Mesenchymal stem cell (in vitro differentiated cells and primary cell): Measurements from ENCODE around the gene CALML5.

Source experiments
- DNase-seq: peaks from one replicate; pipeline ENCODE4 v3.0.0-alpha.2; 2013
- H2AFZ ChIP-seq: one replicate; pipeline ENCODE4 v1.6.1; 2013; ENCODE audit warnings: low read depth, mild to moderate bottlenecking, control low read depth, inconsistent platforms, low read length, moderate library complexity
- H2AK5ac ChIP-seq: 2 replicates; pipeline ENCODE4 v1.6.1; 2013; ENCODE audit warnings: low read length, moderate library complexity, mild to moderate bottlenecking, inconsistent platforms; ENCODE audit not compliant: severe bottlenecking
- H2BK120ac ChIP-seq: one replicate; pipeline ENCODE4 v1.6.1; 2013; ENCODE audit warnings: low read depth, mild to moderate bottlenecking, inconsistent platforms, low read length, moderate library complexity
- H2BK12ac ChIP-seq, 2 experiments: one replicate each; pipeline ENCODE4 v1.6.1; 2013; ENCODE audit warnings: inconsistent platforms in 2 of 2, low read length in 2 of 2, mild to moderate bottlenecking in 2 of 2, moderate library complexity in 2 of 2, control low read depth in 1 of 2
- H2BK15ac ChIP-seq: one replicate; pipeline ENCODE4 v1.6.1; 2013; ENCODE audit warnings: mild to moderate bottlenecking, low read depth, inconsistent platforms; ENCODE audit not compliant: poor library complexity, severe bottlenecking
- H2BK5ac ChIP-seq: 2 replicates; pipeline ENCODE4 v1.6.1; 2013; ENCODE audit warnings: low read depth, mild to moderate bottlenecking, low read length, control low read depth, inconsistent platforms; ENCODE audit not compliant: poor library complexity, severe bottlenecking
- H3K14ac ChIP-seq, 2 experiments: one replicate each; pipeline ENCODE4 v1.6.1; 2013; ENCODE audit warnings: inconsistent platforms in 2 of 2, low read length in 2 of 2, control low read depth in 1 of 2, mild to moderate bottlenecking in 1 of 2, moderate library complexity in 1 of 2
- H3K18ac ChIP-seq, 2 experiments: one replicate each; pipeline ENCODE4 v1.6.1; 2013; ENCODE audit warnings: inconsistent platforms in 2 of 2, low read length in 2 of 2, control low read depth in 1 of 2, low read depth in 1 of 2, mild to moderate bottlenecking in 1 of 2
- H3K23ac ChIP-seq, 2 experiments: one replicate each; pipeline ENCODE4 v1.6.1; 2013; ENCODE audit warnings: inconsistent platforms in 2 of 2, low read length in 2 of 2, mild to moderate bottlenecking in 2 of 2, moderate library complexity in 2 of 2, control low read depth in 1 of 2
- H3K27ac ChIP-seq: 2 replicates; pipeline ENCODE4 v1.5.1; 2013; ENCODE audit warnings: mild to moderate bottlenecking, moderate library complexity, low read length, control low read depth, inconsistent platforms; ENCODE audit not compliant: poor library complexity, severe bottlenecking
- H3K27me3 ChIP-seq, 2 experiments: 2 replicates each; pipeline versions ENCODE4 v1.6.1 to v1.7.0; 2013; ENCODE audit warnings: low read length in 2 of 2, mild to moderate bottlenecking in 2 of 2, moderate library complexity in 2 of 2, control low read depth in 1 of 2, inconsistent platforms in 1 of 2; ENCODE audit not compliant: control insufficient read depth in 1 of 2, insufficient read depth in 1 of 2
- H3K36me3 ChIP-seq, 2 experiments: 2 replicates each; pipeline versions ENCODE4 v1.6.1 to v1.7.0; 2013; ENCODE audit warnings: low read length in 2 of 2, control low read depth in 1 of 2, inconsistent platforms in 1 of 2, low read depth in 1 of 2, mild to moderate bottlenecking in 1 of 2; ENCODE audit not compliant: insufficient read depth in 2 of 2, control insufficient read depth in 1 of 2
- H3K4ac ChIP-seq, 2 experiments: one replicate each; pipeline ENCODE4 v1.6.1; 2013; ENCODE audit warnings: inconsistent platforms in 2 of 2, low read length in 2 of 2, mild to moderate bottlenecking in 2 of 2, moderate library complexity in 2 of 2, control low read depth in 1 of 2, low read depth in 1 of 2
- H3K4me1 ChIP-seq: 2 replicates; pipeline ENCODE4 v1.6.1; 2013; ENCODE audit warnings: low read depth, low read length, control low read depth; ENCODE audit not compliant: control insufficient read depth, insufficient read depth
- H3K4me2 ChIP-seq: 2 replicates; pipeline ENCODE4 v1.6.1; 2013; ENCODE audit warnings: low read length, mild to moderate bottlenecking, inconsistent platforms; ENCODE audit not compliant: poor library complexity, severe bottlenecking
- H3K4me3 ChIP-seq, 2 experiments: 2 replicates each; pipeline versions ENCODE4 v1.5.1 to v1.7.0; 2013; ENCODE audit warnings: low read length in 2 of 2, mild to moderate bottlenecking in 2 of 2, control low read depth in 1 of 2, low read depth in 1 of 2; ENCODE audit not compliant: insufficient read depth in 1 of 2
- H3K79me1 ChIP-seq: replicated peaks from 2 replicates; pipeline ENCODE4 v1.6.1; 2013; ENCODE audit warnings: mild to moderate bottlenecking, control low read depth, low read length, inconsistent platforms; ENCODE audit not compliant: poor library complexity, severe bottlenecking
- H3K9ac ChIP-seq: 2 replicates; pipeline ENCODE4 v1.7.0; 2013; ENCODE audit warnings: mild to moderate bottlenecking, low read length, moderate library complexity
- H3K9me3 ChIP-seq: 2 replicates; pipeline ENCODE4 v1.7.0; 2013; ENCODE audit warnings: mild to moderate bottlenecking, low read length; ENCODE audit not compliant: control insufficient read depth
- H4K8ac ChIP-seq: one replicate; pipeline ENCODE4 v1.6.1; 2013; ENCODE audit warnings: inconsistent platforms, mild to moderate bottlenecking, low read length, moderate library complexity
- H4K91ac ChIP-seq: one replicate; pipeline ENCODE4 v1.6.1; 2013; ENCODE audit warnings: mild to moderate bottlenecking, low read length, inconsistent platforms
- WGBS: methylation state at CpG from one replicate; pipeline ENCODE4 v1.1.7; 2013; ENCODE audit warnings: mixed read lengths; 5-methylcytosine and 5-hydroxymethylcytosine counted together

Gene CALML5

DNA sequence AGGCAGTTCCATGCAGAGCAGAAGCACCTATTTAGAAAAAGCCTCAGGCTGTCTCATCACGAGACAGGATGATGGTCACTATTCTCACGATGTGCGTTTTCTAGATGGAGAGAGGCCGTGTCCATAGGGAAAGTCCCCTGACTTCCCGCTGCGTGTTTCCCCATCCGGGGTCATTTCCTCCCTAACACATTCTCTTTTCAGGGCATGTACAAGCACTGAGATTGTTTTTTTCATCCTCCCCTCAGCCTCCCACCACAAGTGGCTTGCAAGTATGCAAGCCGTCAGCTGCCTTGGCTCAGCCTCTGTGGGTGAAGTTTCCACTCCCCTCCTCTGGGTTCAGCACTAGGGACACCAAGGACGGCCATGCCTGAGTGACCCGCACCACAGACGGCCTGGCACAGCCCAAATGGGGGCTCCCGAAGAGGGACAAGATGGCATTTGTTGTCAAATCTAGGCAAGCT, 2.7 kb upstream of the CALML5 start:
- H2BK12ac ChIP-seq = no peak overlapping the region
- H3K23ac ChIP-seq = no peak overlapping the region
- H2BK120ac ChIP-seq = no peak overlapping the region
- H3K18ac ChIP-seq = no peak overlapping the region
- no peak overlapping the region for H3K14ac ChIP-seq
- WGBS = 79% methylated on average over 12 of the region's 12 CpGs
- H3K27me3 ChIP-seq = peaks cover 49 to 52% of the 10 kb centered on the region in 2 experiments
- no peak overlapping the region for H4K8ac ChIP-seq
- no peak overlapping the region for H3K9ac ChIP-seq
- DNase-seq = peak; percentile 20
- peaks cover 5% of the 10 kb centered on the region for H3K4me1 ChIP-seq
- H3K79me1 ChIP-seq = no peaks in the 10 kb centered on the region
- H3K4me2 ChIP-seq = no peak overlapping the region
- no peaks in the 10 kb centered on the region for H3K9me3 ChIP-seq
- H2BK5ac ChIP-seq = no peak overlapping the region
- H2AFZ ChIP-seq = no peak overlapping the region
- no peak overlapping the region for H4K91ac ChIP-seq
- no peaks in the 10 kb centered on the region for H3K36me3 ChIP-seq
- H3K4me3 ChIP-seq = no peak overlapping the region
- no peak overlapping the region for H2AK5ac ChIP-seq
- H3K27ac ChIP-seq = no peak overlapping the region
- no peak overlapping the region for H3K4ac ChIP-seq
- no peak overlapping the region for H2BK15ac ChIP-seq

DNA sequence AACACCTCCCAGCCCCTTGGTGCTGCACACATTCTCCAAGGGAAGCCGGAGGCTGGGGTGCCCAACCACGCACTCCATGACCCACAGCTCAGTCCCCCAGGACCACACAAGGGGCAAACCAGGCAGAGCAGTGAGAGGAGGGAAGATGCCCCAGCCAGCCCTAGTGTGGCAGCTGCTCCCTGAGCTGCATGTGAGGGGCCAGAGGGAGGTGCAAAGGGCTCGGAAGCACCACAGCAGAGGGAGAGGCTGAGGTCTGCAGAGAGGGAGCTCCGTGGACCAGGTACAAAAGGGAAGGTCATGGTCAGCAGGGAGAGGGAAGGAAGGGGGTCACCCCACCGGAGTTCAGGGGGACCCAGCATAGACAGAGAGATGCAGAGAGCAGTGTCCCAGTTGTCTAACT, 1.5 kb upstream of the CALML5 start:
- no peak overlapping the region for H3K27ac ChIP-seq

DNA sequence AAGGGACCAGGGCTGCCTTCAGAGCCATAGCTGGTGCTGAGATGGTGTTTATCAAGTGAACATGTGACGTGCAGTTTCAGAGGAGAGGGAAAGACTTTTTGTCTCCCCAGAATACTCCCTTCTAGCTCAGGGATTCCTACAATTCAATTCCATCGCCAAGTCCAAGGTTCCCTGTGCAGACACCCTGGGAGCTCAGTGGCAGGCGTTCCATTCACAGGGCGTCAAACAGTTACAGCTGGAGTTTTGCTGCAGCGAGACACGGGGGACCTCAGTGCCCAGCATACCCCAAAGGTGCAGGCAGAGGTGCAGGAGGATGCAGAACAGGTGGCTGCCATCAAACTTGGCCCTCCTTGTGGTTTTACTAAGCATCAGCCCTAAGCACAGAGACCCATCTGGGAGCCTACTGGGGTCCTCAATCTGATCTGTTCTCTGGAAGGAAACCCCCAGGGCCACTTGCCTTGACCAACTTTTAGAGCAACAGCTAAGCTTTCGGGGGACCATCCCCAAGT, 846 bp upstream of the CALML5 start:
- no peak overlapping the region for H3K4me3 ChIP-seq
- no peak overlapping the region for H2BK15ac ChIP-seq
- H2AK5ac ChIP-seq = no peak overlapping the region
- no peak overlapping the region for H4K91ac ChIP-seq
- no peak overlapping the region for H2AFZ ChIP-seq
- no peak overlapping the region for H3K14ac ChIP-seq
- no peaks in the 10 kb centered on the region for H3K9me3 ChIP-seq
- H3K27me3 ChIP-seq = peaks cover 48% of the 10 kb centered on the region in 2 experiments
- H3K4me2 ChIP-seq = no peak overlapping the region
- H3K23ac ChIP-seq = no peak overlapping the region
- no peak overlapping the region for H2BK120ac ChIP-seq
- no peak for DNase-seq
- H2BK5ac ChIP-seq = no peak overlapping the region
- H3K4me1 ChIP-seq = peaks cover 5% of the 10 kb centered on the region
- H3K4ac ChIP-seq = no peak overlapping the region
- no peaks in the 10 kb centered on the region for H3K79me1 ChIP-seq
- no peak overlapping the region for H4K8ac ChIP-seq
- no peak overlapping the region for H2BK12ac ChIP-seq
- H3K18ac ChIP-seq = no peak overlapping the region
- no peaks in the 10 kb centered on the region for H3K36me3 ChIP-seq
- no peak overlapping the region for H3K27ac ChIP-seq
- no peak overlapping the region for H3K9ac ChIP-seq
- WGBS = 93% methylated on average over 7 of the region's 7 CpGs

More for the DNA sequence above, 1.5 kb upstream of the CALML5 start:
- no peak overlapping the region for H2BK15ac ChIP-seq
- H3K4me2 ChIP-seq = no peak overlapping the region
- H3K4ac ChIP-seq = no peak overlapping the region
- no peak overlapping the region for H3K23ac ChIP-seq
- no peak overlapping the region for H3K9ac ChIP-seq
- H2AFZ ChIP-seq = no peak overlapping the region
- peaks cover 5% of the 10 kb centered on the region for H3K4me1 ChIP-seq
- WGBS = 93% methylated on average over 5 of the region's 5 CpGs
- H3K9me3 ChIP-seq = no peaks in the 10 kb centered on the region
- no peaks in the 10 kb centered on the region for H3K36me3 ChIP-seq
- no peaks in the 10 kb centered on the region for H3K79me1 ChIP-seq
- no peak overlapping the region for H4K8ac ChIP-seq
- no peak for DNase-seq
- H3K27me3 ChIP-seq = peaks cover 49 to 52% of the 10 kb centered on the region in 2 experiments
- no peak overlapping the region for H2BK120ac ChIP-seq
- no peak overlapping the region for H4K91ac ChIP-seq
- no peak overlapping the region for H2BK5ac ChIP-seq
- H2AK5ac ChIP-seq = no peak overlapping the region
- H3K18ac ChIP-seq = no peak overlapping the region
- H3K14ac ChIP-seq = no peak overlapping the region
- H2BK12ac ChIP-seq = no peak overlapping the region
- H3K4me3 ChIP-seq = no peak overlapping the region

DNA sequence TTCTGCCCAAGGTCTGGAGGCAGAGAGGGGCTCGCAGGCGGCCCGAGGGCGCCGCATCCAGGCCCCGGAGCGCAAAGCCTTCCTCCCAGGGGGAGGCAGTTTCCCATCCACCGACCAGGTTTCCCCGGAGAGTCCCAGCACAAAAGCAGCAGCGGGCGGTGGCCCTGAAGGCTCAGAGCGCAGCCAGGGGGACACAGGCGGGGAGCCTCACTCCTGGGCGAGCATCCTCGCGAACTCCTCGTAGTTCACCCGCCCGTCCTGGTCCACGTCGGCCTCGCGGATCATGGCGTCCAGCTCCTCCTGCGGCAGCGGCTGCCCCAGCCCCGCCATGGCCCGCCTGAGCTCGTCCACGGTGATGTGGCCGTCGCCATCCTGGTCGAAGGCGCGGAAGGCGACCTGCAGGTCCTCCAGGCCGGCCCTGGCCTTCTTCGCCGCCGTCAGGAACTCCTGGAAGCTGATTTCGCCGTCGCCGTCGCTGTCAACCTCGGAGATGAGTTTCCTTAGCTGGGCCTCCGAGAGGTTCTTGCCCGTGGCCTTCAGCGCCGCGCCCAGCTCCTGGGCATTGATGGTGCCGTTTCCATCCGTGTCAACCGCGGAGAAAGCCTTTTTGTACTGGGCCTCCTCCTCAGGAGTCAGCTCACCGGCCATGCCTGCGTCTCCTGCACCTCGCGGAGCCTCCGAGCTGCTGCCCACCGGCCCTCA, 428 bp downstream of the CALML5 start:
- Histone ChIP-seq H3K27ac (no peak overlapping the region), H2AFZ (no peak overlapping the region), H3K4me1 (peaks cover under 1% of the 10 kb centered on the region), H3K18ac (no peak overlapping the region), H2BK15ac (no peak overlapping the region), H3K79me1 (no peaks in the 10 kb centered on the region), H3K36me3 (no peaks in the 10 kb centered on the region), H3K14ac (no peak overlapping the region), H3K9ac (no peak overlapping the region), H2BK12ac (no peak overlapping the region), H3K9me3 (no peaks in the 10 kb centered on the region), H3K4me3 (no peak overlapping the region), H2BK120ac (no peak overlapping the region), H3K4ac (no peak overlapping the region), H4K8ac (no peak overlapping the region), H3K4me2 (no peak overlapping the region), H2AK5ac (no peak overlapping the region), H3K27me3 (peaks cover 35 to 36% of the 10 kb centered on the region in 2 experiments), H4K91ac (peak overlapping the region; percentile 53), H3K23ac (no peak overlapping the region), H2BK5ac (no peak overlapping the region)
- 93% methylated on average over 61 of the region's 61 CpGs for WGBS
- no peak for DNase-seq
